ENCODE data around the gene CCSER1. TPM values are rescaled to one million over a fixed set of nuclear protein-coding genes. Genes with fewer than 3 reads are reported as not detected.

Gene CCSER1
- total RNA-seq, 2 donors from 2014 or later = 11.8 to 12.5 TPM

- no peak overlapping the region for H3K27ac ChIP-seq
- no peaks in the 10 kb centered on the region for H3K36me3 ChIP-seq
- H3K27me3 ChIP-seq = no peaks in the 10 kb centered on the region
- TF ChIP-seq, protein P1, sequence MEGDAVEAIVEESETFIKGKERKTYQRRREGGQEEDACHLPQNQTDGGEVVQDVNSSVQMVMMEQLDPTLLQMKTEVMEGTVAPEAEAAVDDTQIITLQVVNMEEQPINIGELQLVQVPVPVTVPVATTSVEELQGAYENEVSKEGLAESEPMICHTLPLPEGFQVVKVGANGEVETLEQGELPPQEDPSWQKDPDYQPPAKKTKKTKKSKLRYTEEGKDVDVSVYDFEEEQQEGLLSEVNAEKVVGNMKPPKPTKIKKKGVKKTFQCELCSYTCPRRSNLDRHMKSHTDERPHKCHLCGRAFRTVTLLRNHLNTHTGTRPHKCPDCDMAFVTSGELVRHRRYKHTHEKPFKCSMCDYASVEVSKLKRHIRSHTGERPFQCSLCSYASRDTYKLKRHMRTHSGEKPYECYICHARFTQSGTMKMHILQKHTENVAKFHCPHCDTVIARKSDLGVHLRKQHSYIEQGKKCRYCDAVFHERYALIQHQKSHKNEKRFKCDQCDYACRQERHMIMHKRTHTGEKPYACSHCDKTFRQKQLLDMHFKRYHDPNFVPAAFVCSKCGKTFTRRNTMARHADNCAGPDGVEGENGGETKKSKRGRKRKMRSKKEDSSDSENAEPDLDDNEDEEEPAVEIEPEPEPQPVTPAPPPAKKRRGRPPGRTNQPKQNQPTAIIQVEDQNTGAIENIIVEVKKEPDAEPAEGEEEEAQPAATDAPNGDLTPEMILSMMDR (IDR thresholded peaks at IDR 0.05) = no peak
- H3K9me3 ChIP-seq = no peaks in the 10 kb centered on the region
- H3K4me3 ChIP-seq = no peak overlapping the region
- no peak for DNase-seq (ENCODE audit: low spot score)
- H3K4me1 ChIP-seq = no peaks in the 10 kb centered on the region
Observed at GRCh38 chr4:91220315-91220714, 1093.1 kb downstream of the CCSER1 start.

- no peaks in the 10 kb centered on the region for H3K4me1 ChIP-seq
- H3K4me3 ChIP-seq = no peak overlapping the region
- DNase-seq (ENCODE audit: low spot score) = no peak
- H3K9me3 ChIP-seq = no peaks in the 10 kb centered on the region
- H3K36me3 ChIP-seq = no peaks in the 10 kb centered on the region
- no peak overlapping the region for H3K27ac ChIP-seq
- H3K27me3 ChIP-seq = no peaks in the 10 kb centered on the region
- TF ChIP-seq, protein P1 (IDR thresholded peaks at IDR 0.05) = no peak
Observed at GRCh38 chr4:91222014-91222413, 1094.8 kb downstream of the CCSER1 start.

DNA sequence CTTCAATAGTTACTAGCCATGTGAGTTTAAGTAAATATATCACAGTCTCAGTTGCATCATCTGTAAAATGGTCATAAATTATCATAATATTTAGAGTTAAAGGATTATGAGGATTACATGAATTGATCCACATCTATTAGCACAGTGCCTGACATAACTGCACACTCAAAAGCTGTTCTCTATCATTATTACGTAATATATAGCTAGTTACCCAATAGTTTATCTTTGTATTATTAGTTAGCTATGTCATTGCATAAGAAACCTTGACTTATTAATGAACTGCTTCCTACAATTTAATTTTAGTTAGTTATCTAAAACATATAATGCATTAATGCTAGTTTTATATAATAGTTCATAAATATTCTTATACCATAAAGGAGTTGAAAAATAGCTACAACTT is 1099.7 kb downstream of the CCSER1 start:
- no peak overlapping the region for H3K4me3 ChIP-seq
- no peaks in the 10 kb centered on the region for H3K9me3 ChIP-seq
- no peak for DNase-seq (ENCODE audit: low spot score)
- no peaks in the 10 kb centered on the region for H3K27me3 ChIP-seq
- TF ChIP-seq, protein P1 (IDR thresholded peaks at IDR 0.05) = no peak
- H3K4me1 ChIP-seq = no peaks in the 10 kb centered on the region
- H3K36me3 ChIP-seq = no peaks in the 10 kb centered on the region
- no peak overlapping the region for H3K27ac ChIP-seq

- DNase-seq (ENCODE audit: low spot score) = no peak
- H3K4me3 ChIP-seq = no peak overlapping the region
- no peak overlapping the region for H3K27ac ChIP-seq
- TF ChIP-seq, protein P1 (IDR thresholded peaks at IDR 0.05) = no peak
- no peaks in the 10 kb centered on the region for H3K4me1 ChIP-seq
- no peaks in the 10 kb centered on the region for H3K9me3 ChIP-seq
- no peaks in the 10 kb centered on the region for H3K36me3 ChIP-seq
- H3K27me3 ChIP-seq = no peaks in the 10 kb centered on the region
Observed at GRCh38 chr4:91228659-91229058, 1101.5 kb downstream of the CCSER1 start.

- no peak overlapping the region for H3K27ac ChIP-seq
- H3K9me3 ChIP-seq = no peaks in the 10 kb centered on the region
- no peaks in the 10 kb centered on the region for H3K4me1 ChIP-seq
- no peaks in the 10 kb centered on the region for H3K36me3 ChIP-seq
- no peak for DNase-seq (ENCODE audit: low spot score)
- no peaks in the 10 kb centered on the region for H3K27me3 ChIP-seq
- TF ChIP-seq, protein P1 (IDR thresholded peaks at IDR 0.05) = no peak
- no peak overlapping the region for H3K4me3 ChIP-seq
Observed at GRCh38 chr4:91233164-91233563, 1106.0 kb downstream of the CCSER1 start.

DNA sequence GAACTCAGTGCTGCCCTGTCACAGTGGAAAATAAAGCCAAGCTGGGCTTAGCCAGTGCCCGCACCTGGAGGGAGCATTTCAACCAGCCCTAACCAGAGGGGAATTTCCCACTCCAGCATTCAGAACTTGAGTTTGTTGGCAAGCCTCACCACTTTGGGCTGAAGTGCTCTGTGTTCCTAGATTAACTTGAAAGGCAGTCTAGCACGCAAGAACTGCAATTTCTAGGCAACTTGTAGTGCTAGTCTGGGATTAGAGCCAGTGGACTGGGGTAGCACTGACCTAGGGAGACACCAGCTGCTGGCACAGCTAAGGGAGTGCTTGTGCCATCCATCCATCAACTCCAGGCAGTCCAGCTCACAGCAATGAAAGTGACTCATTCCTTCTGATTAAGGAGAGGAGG is 1115.9 kb downstream of the CCSER1 start:
- H3K27ac ChIP-seq = no peak overlapping the region
- H3K9me3 ChIP-seq = no peaks in the 10 kb centered on the region
- H3K27me3 ChIP-seq = no peaks in the 10 kb centered on the region
- H3K4me3 ChIP-seq = no peak overlapping the region
- H3K4me1 ChIP-seq = no peaks in the 10 kb centered on the region
- no peak for DNase-seq (ENCODE audit: low spot score)
- TF ChIP-seq, protein P1 (IDR thresholded peaks at IDR 0.05) = no peak
- no peaks in the 10 kb centered on the region for H3K36me3 ChIP-seq
